Activated CD8-positive, alpha-beta memory T cell treated with anti-CD3 and anti-CD28 coated beads for 36 hours (primary cell): Measurements from ENCODE around the gene GLI3. TPM values are rescaled to one million over a fixed set of nuclear protein-coding genes. Genes with fewer than 3 reads are reported as not detected.

Experiments
- CTCF ChIA-PET: fragments of 350-600 bp; sonication (Branson Sonifier 250); formaldehyde crosslinking; loops from one replicate; lab custom pipeline; 2021; ENCODE audit warnings: antibody characterized with exemption; lab: Charles Lee
- POLR2A ChIA-PET: fragments of 350-600 bp; sonication (Branson Sonifier 250); formaldehyde crosslinking; loops from one replicate; lab custom pipeline; 2021; ENCODE audit warnings: antibody characterized with exemption; lab: Charles Lee
- total RNA-seq, 2 experiments: library from RNA; stranded (reverse); gene quantifications; one replicate each; pipeline ENCODE4 v1.2.3, GENCODE V29; 2021

Gene GLI3
- total RNA-seq, 2 experiments from 2014 or later = 0.15 to 0.38 TPM

DNA sequence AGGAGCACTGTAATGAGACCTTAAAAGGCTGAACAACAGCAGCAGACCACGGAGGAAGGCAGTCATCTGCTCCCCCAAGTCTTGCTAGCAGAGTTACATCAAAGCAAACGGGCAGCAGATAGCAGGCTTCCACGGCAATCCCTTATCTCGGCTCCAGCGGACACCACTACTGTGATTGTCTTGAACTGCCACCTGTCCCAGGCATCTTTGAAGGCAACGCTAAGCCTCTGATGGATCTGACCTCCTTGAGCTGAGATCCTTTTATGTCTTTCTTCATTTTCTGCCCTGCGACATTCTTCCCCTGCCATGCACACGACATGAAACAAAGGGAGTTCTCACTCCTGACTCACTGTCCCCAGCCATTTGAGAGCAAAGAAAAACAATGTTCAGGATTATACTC lies 111.7 kb downstream of the GLI3 start:
- ChIA-PET POLR2A (no interaction called here), CTCF (no interaction called here)

DNA sequence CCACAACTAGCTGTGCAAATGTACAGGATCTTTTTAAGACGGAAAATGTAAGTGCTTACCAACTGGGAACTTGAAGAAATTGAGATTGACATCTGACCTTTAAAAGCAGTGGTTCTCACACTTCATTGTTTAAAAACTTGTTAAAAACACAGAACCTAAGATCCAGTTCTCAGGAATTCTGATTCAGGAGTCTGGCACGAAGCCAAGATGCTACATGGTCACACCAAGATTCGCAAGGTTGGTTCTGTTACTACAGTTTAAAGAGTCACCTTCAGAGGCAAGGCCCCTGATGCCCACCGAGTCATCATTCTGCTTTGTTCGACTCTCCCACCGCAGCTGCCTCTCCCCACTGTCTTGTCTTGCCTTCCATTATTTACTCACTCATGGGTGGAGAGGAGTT lies 113.3 kb downstream of the GLI3 start:
- ChIA-PET POLR2A (no interaction called here), CTCF (no interaction called here)

DNA sequence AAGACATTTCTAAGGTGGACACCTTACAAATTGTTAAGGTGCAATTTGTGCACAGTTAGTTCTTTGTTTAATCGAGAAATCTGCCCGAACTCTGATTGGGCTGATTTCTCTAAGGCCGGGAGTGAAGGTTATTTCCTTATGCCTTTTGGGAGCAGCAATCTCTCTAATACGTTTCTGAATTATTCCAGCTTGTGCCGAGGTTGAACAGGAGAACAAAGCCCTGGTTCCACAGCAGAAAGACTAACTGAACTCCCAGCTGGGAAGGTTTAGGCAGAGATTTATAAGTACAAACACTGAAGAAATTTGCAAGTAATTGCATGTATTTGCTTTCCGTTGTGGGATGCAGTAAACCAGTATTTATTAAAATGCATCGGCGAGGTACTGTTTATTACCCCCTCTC lies 116.8 kb downstream of the GLI3 start:
- ChIA-PET CTCF (no interaction called here), POLR2A (no interaction called here)

DNA sequence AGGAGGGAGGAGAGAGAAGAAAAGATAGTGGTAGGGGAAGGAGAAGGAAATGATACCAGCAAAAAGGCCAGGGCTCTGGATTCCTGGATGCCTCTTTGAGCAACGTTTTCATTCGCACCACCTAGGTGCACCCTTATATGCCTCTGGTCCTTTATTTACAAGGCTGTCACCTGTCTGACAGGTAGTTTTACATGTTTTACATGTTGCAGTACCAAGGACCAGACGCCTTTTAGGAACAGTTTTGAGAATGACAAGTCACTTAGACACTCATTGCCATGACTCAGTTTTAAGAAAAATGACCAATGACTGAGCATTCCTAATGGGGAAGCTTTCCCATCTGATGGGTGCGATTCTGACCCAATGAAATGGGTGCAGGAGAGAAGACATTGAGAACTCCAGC lies 119.8 kb downstream of the GLI3 start:
- CTCF ChIA-PET = no interaction called here
- POLR2A ChIA-PET = no interaction called here

DNA sequence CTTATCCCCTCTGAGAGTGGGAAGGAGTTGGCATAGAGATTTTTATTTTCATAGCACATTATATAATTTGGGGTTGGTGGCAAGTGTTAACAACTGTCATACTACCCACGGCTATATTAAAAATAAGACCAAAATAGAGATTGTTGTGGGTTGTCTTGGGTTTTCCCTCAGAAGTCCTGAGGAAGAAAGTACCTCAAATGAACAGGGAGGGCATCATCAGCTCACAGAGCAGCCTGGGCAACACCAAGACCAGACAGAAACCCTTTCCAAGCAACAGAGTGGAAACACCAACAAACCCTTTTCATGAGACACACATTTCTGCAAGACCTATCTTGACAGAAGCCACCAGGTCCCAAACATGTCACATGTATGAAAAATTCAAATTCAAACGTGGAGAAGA lies 121.2 kb downstream of the GLI3 start:
- POLR2A ChIA-PET = no interaction called here
- CTCF ChIA-PET = no interaction called here

DNA sequence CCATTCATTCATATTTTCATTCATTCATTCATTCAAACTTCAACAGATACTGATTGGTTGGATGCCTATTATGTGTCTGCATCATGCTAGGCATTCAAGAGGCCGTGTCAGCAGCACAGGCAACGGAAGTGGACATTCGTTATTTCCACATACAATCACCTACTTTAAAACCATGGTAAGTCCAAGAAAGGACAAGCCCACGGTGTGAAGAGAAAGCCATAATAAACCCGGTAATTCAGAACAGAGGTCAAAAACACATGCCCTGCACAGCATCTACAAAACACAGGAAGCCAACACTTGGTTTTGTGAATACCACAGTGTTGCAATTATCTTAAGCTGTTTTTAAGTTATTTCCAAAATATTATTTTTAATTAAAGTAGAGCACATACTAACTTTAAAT lies 126.7 kb downstream of the GLI3 start:
- ChIA-PET POLR2A (no interaction called here), CTCF (interaction anchor here (0.6 kb wide), 1 partner anchor 103 kb away, joined by 3 read pairs; no protein-coding TSS in a partner anchor)

DNA sequence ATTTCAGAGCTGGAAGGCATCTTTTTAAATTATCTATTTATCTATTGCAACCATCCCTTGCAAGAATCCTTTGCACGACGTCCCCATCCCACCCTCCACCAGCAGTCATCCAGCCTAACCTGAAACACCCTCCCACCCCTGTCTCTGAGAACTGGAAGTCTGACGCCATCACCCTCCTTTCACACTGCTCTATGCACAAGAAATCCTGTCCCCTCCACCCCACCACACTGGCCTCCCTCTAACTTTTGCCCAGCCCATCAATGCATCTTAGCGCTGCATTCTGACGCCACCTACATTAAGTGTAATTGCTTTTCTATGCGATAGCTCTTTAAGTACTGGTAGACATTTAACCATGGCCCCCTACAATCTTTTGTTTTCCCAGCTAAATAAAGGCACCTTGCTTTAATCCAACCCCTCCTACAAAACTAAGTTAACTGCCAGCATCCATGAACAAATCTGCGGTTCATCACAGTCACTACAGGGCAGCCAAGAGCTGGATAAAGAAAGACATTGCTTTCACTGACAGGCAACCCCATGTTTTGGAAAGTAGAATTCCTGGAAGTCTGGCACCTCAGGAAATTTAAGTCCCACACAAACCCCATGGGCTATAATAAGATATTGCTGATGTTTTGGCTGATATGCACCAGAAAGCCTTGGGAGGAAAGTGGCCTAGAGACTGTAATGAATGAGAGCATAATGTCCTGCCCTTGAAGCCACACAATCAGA lies 128.0 kb downstream of the GLI3 start:
- CTCF ChIA-PET = interaction anchor here (0.6 kb wide), 1 partner anchor 388 kb away, joined by 4 read pairs; no protein-coding TSS in a partner anchor

DNA sequence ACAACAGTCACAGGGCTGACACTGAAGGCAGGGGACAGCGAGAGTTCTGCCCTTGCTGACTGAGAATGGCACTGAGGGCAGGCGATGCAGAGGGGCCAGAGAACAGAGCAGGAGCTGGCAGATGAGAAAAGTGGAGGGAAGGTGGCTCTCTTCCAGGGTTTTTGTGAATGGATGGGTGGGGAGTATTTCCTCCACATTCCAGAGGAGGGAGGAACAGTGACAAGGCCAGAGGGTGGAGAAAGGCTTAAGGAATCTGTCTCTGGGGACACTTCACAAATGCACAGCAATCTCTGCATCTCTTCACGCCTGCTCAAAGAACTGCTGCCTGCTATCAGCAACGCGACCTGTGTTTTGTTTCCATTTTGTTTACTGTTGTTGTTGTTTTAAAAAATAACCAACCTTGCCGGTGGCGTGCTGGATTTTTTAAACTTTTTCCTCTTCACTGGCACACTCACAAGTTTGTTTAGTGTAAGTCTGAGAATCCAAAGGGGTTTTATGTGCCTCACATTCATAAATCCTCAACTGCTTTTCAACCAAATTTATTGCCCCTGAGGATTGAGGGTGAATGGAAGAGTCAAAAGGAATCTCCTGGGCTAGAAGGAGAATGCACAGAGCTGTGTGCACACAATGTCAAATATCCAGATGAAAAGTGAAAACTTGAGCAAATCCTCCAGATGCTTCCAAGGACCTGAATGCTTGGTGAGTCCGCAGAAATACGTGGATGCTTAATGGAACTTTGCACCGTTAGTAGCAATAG lies 129.3 kb downstream of the GLI3 start:
- CTCF ChIA-PET = no interaction called here
- POLR2A ChIA-PET = no interaction called here

More for the DNA sequence above, 128.0 kb downstream of the GLI3 start:
- POLR2A ChIA-PET = no interaction called here

DNA sequence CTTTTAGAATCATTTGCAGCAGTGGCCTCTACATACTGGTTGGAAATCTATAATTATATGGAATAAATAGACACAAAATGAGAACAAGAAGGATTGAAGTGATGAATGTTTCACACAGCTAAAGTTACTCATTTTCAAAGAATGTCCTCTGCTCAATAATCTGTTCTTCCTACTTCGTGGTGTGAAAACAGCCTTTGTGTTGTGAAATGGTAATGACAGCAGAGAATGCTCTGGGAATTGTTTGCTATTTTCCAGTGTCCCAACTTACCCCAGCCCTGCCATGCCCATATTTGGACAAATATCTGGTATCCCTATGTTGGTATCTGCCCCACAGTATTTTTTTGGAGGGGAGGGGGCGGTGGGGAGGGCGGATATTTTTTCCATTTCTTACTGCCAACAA lies 130.4 kb downstream of the GLI3 start:
- CTCF ChIA-PET = no interaction called here

DNA sequence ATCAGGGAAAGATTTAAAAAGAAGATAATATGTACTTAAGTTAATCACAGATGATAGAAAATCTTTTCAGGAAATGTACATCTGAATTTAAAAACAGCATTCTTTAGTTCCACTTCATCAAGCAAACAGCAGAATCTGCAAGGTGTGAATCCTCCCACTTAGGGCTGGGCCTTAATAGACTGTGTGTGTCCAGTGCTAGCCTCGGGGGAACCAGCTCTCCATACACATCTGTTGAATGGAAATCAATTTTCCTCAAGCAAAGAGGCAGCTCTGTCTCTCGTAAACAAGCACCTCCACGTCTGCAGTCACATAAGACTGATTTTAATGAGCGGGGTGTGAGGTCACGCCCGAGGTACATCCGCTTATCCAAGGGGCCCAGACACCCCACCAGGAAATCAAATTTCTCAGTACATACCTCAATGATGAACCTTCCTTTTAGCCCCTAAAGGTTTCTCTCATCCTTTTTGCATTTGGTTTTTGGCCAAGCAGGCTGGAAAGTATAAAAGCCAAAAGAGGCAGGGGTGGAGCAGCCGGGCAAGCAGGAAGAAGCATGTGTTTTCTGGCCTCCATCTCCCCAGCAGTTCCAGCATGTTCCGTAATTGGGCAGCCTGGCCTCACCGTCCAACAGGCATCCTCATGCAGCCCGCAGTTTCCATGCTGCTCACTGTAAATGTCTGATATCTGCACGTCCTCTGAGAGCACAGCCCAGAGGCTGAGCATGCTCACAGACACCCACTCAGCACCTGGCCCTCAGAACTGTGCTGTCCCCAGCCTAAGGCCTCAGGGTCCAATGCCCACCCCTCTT lies 131.3 kb downstream of the GLI3 start:
- ChIA-PET CTCF (no interaction called here), POLR2A (no interaction called here)

More for the DNA sequence above, 130.4 kb downstream of the GLI3 start:
- POLR2A ChIA-PET = no interaction called here

DNA sequence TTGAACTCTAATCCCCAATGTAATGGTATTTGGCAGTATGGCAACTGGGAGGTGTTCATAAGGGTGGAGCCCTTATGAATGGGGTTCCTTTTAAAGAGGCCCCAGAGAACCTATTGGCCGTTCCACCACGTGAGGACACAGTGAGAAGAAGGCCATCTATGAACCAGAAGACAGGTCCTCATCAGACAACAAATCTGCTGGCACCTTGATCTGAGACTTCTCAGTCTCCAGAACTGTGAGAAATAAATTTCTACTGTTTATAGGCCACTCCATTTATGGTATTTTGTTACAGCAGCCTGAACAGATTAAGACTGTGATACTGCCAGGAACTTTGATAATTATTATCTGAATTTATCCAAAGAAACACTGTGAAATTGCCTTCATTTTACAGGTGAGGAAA lies 132.3 kb downstream of the GLI3 start:
- ChIA-PET CTCF (no interaction called here), POLR2A (no interaction called here)

DNA sequence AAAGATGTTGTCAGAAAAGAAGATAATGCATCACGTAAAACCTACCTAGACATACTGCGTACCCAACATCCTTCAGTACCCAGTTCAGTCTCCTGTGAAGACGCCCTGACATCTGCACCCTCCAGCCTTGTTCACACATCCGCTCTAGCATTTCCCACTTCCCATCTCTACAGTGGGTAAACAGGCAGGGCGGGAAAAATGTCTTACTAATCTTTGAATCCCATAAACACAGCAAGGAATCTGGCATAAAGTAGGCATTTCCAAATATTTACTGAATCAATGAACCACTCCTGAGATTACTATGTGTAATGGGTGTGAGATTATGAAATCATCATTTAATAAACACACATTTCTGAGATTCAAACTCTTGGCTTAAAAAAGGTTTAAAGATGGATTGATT lies 132.8 kb downstream of the GLI3 start:
- ChIA-PET POLR2A (no interaction called here), CTCF (no interaction called here)

DNA sequence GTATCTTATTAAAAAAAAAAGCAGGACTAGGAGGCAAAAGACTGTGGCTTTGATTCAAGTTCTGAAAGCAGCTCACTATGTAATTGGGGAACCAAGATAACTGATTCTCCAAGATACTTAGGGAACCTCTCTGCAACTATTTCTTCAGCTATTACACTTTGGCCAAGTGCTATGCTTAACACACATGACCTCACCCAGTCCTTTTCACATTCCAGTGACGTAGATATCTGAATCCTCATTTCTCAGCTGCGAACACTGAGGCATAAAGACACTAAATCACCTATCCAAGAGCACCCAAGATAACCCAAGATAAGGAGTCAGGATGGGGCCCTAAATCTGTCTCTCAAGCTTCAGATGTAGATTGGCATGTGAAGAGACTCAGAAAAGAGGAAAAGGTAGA lies 133.6 kb downstream of the GLI3 start:
- POLR2A ChIA-PET = no interaction called here
- CTCF ChIA-PET = no interaction called here

DNA sequence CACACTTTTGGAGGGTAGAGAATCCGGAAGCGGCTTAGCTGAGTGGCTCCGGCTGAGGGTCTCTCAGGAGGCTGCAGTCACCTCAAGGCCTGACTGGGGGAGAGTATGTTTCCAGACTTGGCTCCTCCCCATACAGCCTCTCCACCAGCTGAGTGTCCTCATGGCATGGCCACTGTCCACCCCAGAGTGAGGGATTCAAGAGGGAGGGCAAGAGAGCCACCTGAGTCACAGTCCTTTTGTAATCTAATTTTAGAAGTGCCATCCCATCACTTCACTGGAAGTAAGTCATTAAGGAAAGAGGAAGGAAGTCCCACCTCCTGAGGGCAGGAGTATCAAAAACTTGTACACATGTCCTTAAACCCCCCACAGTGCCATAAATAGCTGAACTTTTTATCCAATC lies 134.0 kb downstream of the GLI3 start:
- POLR2A ChIA-PET = no interaction called here
- CTCF ChIA-PET = no interaction called here

DNA sequence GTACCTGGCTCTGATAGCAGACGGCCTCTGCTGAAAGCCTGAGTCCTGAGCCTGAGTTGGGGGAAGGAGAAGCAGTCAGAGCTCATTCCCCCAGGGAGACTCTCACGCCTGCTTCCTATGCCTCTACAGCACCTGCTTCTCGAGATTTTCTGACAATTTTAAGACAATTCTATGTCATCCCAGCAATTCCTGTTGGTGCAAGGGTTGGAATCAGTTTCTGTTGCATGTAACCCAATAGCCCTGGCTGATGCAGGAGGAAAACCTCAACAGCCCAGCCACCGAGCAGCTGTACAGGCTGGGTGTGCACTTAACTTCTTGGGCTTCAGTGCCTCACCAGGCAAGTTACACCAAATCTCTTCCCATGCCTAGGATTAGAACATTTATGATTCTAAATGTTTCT lies 134.7 kb downstream of the GLI3 start:
- ChIA-PET POLR2A (no interaction called here), CTCF (no interaction called here)

DNA sequence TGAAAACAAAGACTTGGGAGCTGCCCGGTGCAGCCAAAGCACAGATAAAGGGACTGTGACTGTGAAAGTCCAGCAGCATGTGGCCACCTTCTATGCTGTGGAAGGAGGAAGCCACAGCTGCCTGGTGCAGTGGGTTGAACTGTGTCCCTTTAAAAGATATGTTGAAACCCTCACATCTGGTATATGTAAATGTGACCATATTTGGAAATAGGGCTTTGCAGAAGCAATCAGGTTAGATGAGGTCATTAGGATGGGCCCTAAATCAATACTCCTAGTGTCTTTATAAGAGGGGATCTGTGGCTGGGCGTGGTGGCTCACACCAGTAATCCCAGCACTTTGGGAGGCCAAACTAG lies 136.9 kb downstream of the GLI3 start:
- CTCF ChIA-PET = no interaction called here
- POLR2A ChIA-PET = no interaction called here

DNA sequence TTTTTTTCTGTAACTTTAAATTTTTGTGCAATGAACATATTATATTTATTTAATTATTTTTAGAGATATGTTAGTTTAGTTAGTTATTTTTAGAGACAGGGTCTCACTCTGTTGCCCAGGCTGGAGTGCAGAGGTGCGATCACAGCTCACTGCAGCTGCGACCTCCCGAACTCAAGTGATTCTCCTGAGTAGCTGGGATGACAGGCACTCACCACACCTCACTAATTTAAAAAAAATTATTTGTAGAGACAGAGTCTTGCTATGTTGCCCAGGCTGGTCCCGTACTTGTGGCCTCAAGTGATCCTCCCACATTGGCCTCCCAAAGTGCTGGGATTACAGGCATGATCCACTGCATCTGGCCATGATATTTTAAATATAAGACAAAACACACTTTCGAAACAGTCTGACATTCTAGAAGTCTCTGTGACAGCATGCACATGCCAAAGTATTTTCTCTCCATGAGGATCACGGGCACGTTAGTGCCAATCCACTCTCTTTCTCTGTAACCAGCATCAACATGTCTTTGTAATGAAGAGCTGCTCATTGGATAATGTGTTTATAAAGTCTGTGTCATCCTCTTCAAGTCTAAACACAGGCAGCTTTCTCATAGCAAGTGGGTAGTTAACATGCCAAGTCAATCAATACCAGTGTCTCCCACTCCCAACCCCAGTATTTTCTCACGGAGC lies 137.4 kb downstream of the GLI3 start:
- CTCF ChIA-PET = no interaction called here
- POLR2A ChIA-PET = no interaction called here

DNA sequence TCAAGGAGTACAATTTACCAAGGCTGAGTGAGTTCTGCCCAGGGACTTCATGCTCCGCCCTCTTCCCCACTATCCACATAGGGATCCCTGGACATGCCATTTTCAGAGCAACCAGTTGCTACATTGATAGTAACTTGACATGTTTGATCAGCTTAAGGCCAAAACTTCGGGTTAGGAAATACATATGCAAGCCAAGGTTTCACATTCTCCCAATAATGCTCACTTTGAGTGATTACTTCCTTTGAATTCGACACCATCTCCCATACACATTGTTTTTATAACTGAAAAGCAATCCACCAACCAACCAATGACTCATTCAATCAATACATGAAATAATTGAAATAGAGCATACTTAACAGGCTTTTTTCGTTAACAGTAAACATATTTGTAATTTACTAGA lies 137.9 kb downstream of the GLI3 start:
- POLR2A ChIA-PET = no interaction called here
- CTCF ChIA-PET = no interaction called here

DNA sequence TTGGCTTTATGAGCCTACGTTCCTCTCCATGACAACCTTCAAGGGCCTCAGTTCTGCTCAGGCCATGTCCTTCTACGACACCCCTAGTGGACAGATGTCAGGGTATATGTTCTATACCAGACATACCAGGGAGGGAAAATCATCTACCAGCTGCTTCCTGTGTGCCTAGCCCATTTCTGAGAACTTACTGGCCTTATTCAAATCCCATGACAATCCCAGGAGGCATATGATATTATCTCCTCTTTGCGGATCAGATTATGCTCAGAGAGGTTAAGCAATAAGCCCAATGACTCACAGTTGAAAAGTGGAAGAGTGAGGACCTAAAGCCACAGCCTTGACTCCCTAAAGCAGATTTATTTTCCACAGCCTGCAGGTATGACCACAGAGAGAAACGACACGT lies 139.3 kb downstream of the GLI3 start:
- CTCF ChIA-PET = no interaction called here
- POLR2A ChIA-PET = no interaction called here
